ENCODE data around the gene DCHS2. TPM values are rescaled to one million over a fixed set of nuclear protein-coding genes. Genes with fewer than 3 reads are reported as not detected.

Gene DCHS2
- total and polyA plus RNA-seq, 2 experiments from 2014 or later, result 0.21 to 7.6 TPM

DNA sequence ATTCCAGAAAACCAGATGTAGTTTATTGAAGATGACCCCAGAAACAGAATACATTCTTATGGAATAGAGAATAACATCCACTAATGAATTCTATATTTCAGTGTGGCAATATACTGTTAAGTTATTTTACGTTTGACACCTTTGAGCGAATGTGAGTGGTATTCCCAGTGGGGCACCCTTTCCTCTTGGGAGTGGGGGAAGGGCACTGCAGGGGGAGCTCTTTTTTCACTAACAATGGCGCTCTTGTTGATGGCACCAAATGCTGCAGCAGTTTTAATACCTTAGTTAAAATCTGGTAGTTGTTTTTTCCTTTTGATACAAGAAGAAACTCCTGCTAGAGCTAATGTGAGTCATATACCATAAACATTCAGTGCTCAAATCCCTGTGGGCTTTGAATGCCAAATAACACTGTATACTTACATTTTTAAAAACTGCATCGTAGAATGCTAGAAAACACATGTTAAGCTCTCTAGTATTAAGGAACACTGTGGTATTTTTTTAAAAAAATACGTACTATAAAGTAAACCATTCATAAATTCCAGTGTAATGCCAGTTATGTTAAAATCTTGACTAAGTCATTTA lies 178.5 kb downstream of the DCHS2 start:
- Histone ChIP-seq H2AFZ (no peak overlapping the region), H3K9me2 (ENCODE audit: insufficient read depth) (no peaks in the 10 kb centered on the region), H3K36me3 (ENCODE audit: insufficient read depth) (no peaks in the 10 kb centered on the region), H3K27ac (ENCODE audit: low read depth) (no peak overlapping the region), H3K4me1 (ENCODE audit: insufficient read depth) (peaks cover 13% of the 10 kb centered on the region), H3F3A (replicated peaks; ENCODE audit: low read depth) (no peaks in the 10 kb centered on the region), H3K4me3 (no peak overlapping the region), H3K27me3 (ENCODE audit: insufficient read depth) (no peaks in the 10 kb centered on the region), H4K20me1 (replicated peaks; ENCODE audit: insufficient read depth) (no peaks in the 10 kb centered on the region), H3K79me2 (replicated peaks; ENCODE audit: insufficient read depth) (no peaks in the 10 kb centered on the region), H3K4me2 (0 out of 2 replicates have a peak overlapping the region, but pooled peaks have one; percentile 23)
- ATAC-seq, result peak; percentile 61; the same call in 2 of the 3 replicates
- Mint-ChIP-seq H3K9me3 (peaks cover 11% of the 10 kb centered on the region), H3K27me3 (ENCODE audit: insufficient read depth, low read depth, poor library complexity) (peaks cover 1% of the 10 kb centered on the region), H3K36me3 (ENCODE audit: low read depth) (no peaks in the 10 kb centered on the region; the same call in 2 of the 3 replicates), H3K4me1 (peaks cover 9% of the 10 kb centered on the region; the same call in 2 of the 3 replicates), H3K27ac (no peak overlapping the region), H3K4me3 (no peak overlapping the region)
- TF ChIP-seq, protein P1, sequence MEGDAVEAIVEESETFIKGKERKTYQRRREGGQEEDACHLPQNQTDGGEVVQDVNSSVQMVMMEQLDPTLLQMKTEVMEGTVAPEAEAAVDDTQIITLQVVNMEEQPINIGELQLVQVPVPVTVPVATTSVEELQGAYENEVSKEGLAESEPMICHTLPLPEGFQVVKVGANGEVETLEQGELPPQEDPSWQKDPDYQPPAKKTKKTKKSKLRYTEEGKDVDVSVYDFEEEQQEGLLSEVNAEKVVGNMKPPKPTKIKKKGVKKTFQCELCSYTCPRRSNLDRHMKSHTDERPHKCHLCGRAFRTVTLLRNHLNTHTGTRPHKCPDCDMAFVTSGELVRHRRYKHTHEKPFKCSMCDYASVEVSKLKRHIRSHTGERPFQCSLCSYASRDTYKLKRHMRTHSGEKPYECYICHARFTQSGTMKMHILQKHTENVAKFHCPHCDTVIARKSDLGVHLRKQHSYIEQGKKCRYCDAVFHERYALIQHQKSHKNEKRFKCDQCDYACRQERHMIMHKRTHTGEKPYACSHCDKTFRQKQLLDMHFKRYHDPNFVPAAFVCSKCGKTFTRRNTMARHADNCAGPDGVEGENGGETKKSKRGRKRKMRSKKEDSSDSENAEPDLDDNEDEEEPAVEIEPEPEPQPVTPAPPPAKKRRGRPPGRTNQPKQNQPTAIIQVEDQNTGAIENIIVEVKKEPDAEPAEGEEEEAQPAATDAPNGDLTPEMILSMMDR (conservative IDR thresholded peaks at IDR 0.05; ENCODE audit: low read depth in 2 of 2), result peak in 1 of 2 experiments; percentile 14; a peak in 1 of 4 replicates
- no peak for TF ChIP-seq NANOG (IDR thresholded peaks at IDR 0.05; ENCODE audit: borderline replicate concordance)
- TF ChIP-seq, protein P2, sequence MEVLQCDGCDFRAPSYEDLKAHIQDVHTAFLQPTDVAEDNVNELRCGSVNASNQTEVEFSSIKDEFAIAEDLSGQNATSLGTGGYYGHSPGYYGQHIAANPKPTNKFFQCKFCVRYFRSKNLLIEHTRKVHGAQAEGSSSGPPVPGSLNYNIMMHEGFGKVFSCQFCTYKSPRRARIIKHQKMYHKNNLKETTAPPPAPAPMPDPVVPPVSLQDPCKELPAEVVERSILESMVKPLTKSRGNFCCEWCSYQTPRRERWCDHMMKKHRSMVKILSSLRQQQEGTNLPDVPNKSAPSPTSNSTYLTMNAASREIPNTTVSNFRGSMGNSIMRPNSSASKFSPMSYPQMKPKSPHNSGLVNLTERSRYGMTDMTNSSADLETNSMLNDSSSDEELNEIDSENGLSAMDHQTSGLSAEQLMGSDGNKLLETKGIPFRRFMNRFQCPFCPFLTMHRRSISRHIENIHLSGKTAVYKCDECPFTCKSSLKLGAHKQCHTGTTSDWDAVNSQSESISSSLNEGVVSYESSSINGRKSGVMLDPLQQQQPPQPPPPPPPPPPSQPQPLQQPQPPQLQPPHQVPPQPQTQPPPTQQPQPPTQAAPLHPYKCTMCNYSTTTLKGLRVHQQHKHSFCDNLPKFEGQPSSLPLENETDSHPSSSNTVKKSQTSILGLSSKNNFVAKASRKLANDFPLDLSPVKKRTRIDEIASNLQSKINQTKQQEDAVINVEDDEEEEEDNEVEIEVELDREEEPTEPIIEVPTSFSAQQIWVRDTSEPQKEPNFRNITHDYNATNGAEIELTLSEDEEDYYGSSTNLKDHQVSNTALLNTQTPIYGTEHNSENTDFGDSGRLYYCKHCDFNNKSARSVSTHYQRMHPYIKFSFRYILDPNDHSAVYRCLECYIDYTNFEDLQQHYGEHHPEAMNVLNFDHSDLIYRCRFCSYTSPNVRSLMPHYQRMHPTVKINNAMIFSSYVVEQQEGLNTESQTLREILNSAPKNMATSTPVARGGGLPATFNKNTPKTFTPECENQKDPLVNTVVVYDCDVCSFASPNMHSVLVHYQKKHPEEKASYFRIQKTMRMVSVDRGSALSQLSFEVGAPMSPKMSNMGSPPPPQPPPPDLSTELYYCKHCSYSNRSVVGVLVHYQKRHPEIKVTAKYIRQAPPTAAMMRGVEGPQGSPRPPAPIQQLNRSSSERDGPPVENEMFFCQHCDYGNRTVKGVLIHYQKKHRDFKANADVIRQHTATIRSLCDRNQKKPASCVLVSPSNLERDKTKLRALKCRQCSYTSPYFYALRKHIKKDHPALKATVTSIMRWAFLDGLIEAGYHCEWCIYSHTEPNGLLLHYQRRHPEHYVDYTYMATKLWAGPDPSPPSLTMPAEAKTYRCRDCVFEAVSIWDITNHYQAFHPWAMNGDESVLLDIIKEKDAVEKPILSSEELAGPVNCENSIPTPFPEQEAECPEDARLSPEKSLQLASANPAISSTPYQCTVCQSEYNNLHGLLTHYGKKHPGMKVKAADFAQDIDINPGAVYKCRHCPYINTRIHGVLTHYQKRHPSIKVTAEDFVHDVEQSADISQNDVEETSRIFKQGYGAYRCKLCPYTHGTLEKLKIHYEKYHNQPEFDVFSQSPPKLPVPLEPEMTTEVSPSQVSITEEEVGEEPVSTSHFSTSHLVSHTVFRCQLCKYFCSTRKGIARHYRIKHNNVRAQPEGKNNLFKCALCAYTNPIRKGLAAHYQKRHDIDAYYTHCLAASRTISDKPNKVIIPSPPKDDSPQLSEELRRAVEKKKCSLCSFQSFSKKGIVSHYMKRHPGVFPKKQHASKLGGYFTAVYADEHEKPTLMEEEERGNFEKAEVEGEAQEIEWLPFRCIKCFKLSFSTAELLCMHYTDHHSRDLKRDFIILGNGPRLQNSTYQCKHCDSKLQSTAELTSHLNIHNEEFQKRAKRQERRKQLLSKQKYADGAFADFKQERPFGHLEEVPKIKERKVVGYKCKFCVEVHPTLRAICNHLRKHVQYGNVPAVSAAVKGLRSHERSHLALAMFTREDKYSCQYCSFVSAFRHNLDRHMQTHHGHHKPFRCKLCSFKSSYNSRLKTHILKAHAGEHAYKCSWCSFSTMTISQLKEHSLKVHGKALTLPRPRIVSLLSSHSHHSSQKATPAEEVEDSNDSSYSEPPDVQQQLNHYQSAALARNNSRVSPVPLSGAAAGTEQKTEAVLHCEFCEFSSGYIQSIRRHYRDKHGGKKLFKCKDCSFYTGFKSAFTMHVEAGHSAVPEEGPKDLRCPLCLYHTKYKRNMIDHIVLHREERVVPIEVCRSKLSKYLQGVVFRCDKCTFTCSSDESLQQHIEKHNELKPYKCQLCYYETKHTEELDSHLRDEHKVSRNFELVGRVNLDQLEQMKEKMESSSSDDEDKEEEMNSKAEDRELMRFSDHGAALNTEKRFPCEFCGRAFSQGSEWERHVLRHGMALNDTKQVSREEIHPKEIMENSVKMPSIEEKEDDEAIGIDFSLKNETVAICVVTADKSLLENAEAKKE (CRISPR knock-in tag; IDR thresholded peaks at IDR 0.05), result no peak
- peak; percentile 44 for DNase-seq (ENCODE audit: low spot score)

Measured in GM23338 (cell line).